SU-DHL-6 (cell line): ENCODE data around the gene LDLRAD3.

Experiments
- H2AFZ ChIP-seq: fragments of 200-600 bp; sonication (generic); 2 replicates; pipeline ENCODE4 v1.6.1; 2014; ENCODE audit warnings: low read depth, mild to moderate bottlenecking, moderate library complexity, mixed read lengths, antibody characterized with exemption, low read length; ENCODE audit not compliant: severe bottlenecking
- H3F3A ChIP-seq: fragments of 200-600 bp; shearing (Covaris generic); 2 replicates; pipeline ENCODE4 v1.6.0; 2016; ENCODE audit warnings: antibody characterized with exemption, mild to moderate bottlenecking; ENCODE audit not compliant: insufficient read depth
- H3K27ac ChIP-seq: fragments of 200-600 bp; sonication (generic); 2 replicates; pipeline ENCODE4 v1.5.1; 2016; ENCODE audit warnings: low read depth, mild to moderate bottlenecking, low read length, moderate library complexity, mixed read lengths
- H3K27me3 ChIP-seq: fragments of 200-600 bp; sonication (generic), shearing (Covaris generic); 2 replicates; pipeline ENCODE4 v1.6.0; 2014; ENCODE audit warnings: mild to moderate bottlenecking, low read length
- H3K36me3 ChIP-seq: fragments of 200-600 bp; sonication (generic); 2 replicates; pipeline ENCODE4 v1.6.1; 2014; ENCODE audit warnings: mild to moderate bottlenecking, low read length, mixed read lengths
- H3K4me2 ChIP-seq: fragments of 300-600, 200-600 bp; shearing (Covaris generic), sonication (generic); 2 replicates; pipeline ENCODE4 v1.6.0; 2014; ENCODE audit warnings: low read length, low read depth, mild to moderate bottlenecking; ENCODE audit not compliant: poor library complexity, severe bottlenecking
- H3K4me3 ChIP-seq: fragments of 200-600 bp; sonication (generic); 2 replicates; pipeline ENCODE4 v1.5.1; 2014; ENCODE audit warnings: antibody characterized with exemption, low read length, mild to moderate bottlenecking, mixed read lengths; ENCODE audit not compliant: insufficient read depth, poor library complexity, severe bottlenecking
- H3K79me2 ChIP-seq: fragments of 200-600 bp; sonication (generic); 2 replicates; pipeline ENCODE4 v1.6.1; 2014; ENCODE audit warnings: mild to moderate bottlenecking, low read length, moderate library complexity; ENCODE audit not compliant: insufficient read depth
- H3K9ac ChIP-seq: fragments of 200-600 bp; sonication (generic); 2 replicates; pipeline ENCODE4 v1.7.0; 2014; ENCODE audit warnings: mild to moderate bottlenecking, low read length
- H3K9me2 ChIP-seq: fragments of 200-600 bp; sonication (generic); replicated peaks from 2 replicates; pipeline ENCODE4 v1.6.1; 2014; ENCODE audit warnings: low read length; ENCODE audit not compliant: insufficient read depth
- H3K9me3 ChIP-seq: fragments of 200-600 bp; sonication (generic); 2 replicates; pipeline ENCODE4 v1.6.1; 2014; ENCODE audit warnings: low read length, mixed read lengths; ENCODE audit not compliant: insufficient read depth
- H4K20me1 ChIP-seq: fragments of 200-600 bp; sonication (generic); 2 replicates; pipeline ENCODE4 v1.6.1; 2014; ENCODE audit warnings: low read depth, mild to moderate bottlenecking, antibody characterized with exemption, low read length, moderate library complexity, mixed read lengths
- EZH2phosphoT487 ChIP-seq: fragments of 200-600 bp; sonication (generic), shearing (Covaris generic); conservative IDR thresholded peaks from 2 replicates; pipeline ENCODE4 v1.6.1; 2018; ENCODE audit warnings: mild to moderate bottlenecking, antibody characterized with exemption, low read length, moderate library complexity, mixed read lengths
- TF ChIP-seq, protein P1 (sequence below): fragments of 200-600 bp; sonication (generic); IDR thresholded peaks from one replicate; pipeline ENCODE4 v1.5.1; 2017; ENCODE audit warnings: antibody characterized with exemption, mild to moderate bottlenecking, low read length, moderate library complexity; ENCODE audit not compliant: insufficient read depth, poor library complexity, severe bottlenecking

The LDLRAD3 gene

DNA sequence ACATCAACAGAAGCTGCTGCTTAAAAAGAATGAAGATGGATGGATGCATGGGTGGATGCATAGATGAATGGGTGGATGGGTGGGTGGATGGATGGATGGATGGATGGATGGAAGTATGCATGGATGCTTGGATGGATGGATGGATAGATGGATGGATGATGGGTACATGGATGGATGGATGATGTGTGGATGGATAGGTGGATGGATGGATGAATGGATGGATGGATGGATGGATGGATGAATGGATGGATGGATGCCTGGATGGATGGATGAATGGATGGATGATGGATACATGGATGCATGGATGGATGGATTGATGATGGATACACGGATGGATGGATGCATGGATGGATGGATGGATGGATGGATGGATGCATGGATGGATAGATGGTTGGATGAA lies 110.8 kb downstream of the LDLRAD3 start:
- no peaks in the 10 kb centered on the region for H3K9me2 ChIP-seq
- no peak overlapping the region for H3K4me3 ChIP-seq
- no peak overlapping the region for H3K4me2 ChIP-seq
- no peaks in the 10 kb centered on the region for H4K20me1 ChIP-seq
- no peaks in the 10 kb centered on the region for H3F3A ChIP-seq
- H3K27ac ChIP-seq = no peak overlapping the region
- no peak overlapping the region for H2AFZ ChIP-seq
- TF ChIP-seq, protein P1, sequence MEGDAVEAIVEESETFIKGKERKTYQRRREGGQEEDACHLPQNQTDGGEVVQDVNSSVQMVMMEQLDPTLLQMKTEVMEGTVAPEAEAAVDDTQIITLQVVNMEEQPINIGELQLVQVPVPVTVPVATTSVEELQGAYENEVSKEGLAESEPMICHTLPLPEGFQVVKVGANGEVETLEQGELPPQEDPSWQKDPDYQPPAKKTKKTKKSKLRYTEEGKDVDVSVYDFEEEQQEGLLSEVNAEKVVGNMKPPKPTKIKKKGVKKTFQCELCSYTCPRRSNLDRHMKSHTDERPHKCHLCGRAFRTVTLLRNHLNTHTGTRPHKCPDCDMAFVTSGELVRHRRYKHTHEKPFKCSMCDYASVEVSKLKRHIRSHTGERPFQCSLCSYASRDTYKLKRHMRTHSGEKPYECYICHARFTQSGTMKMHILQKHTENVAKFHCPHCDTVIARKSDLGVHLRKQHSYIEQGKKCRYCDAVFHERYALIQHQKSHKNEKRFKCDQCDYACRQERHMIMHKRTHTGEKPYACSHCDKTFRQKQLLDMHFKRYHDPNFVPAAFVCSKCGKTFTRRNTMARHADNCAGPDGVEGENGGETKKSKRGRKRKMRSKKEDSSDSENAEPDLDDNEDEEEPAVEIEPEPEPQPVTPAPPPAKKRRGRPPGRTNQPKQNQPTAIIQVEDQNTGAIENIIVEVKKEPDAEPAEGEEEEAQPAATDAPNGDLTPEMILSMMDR = no peak
- no peak for TF ChIP-seq EZH2phosphoT487
- H3K79me2 ChIP-seq = no peaks in the 10 kb centered on the region
- no peaks in the 10 kb centered on the region for H3K27me3 ChIP-seq
- H3K9ac ChIP-seq = no peak overlapping the region
- no peaks in the 10 kb centered on the region for H3K36me3 ChIP-seq
- H3K9me3 ChIP-seq = no peaks in the 10 kb centered on the region

DNA sequence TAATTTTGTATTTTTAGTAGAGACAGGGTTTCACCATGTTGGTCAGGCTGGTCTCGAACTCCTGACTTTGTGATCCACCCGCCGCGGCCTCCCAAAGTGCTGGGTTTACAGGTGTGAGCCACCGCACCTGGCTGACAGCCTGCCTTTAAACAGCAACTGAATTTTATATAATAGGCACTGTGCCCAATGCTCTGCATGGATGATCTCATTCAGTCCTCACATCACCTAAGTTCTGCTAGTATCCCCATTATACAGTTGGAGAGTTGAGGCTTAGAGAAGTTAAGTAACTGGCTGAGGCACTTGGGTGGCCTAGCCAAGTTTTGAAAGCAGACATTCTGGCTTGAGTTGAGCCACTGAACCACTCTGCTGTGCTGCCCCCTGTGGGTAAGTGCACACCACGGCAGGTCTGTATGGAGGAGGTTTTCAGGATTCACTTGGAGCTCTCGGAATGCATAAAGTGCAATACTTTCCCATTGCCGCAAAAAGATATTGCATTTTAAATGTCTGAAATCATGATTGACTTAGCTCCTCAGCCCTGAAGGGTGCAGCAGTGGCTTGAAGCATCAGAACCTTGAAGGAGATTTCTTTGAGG lies 112.4 kb downstream of the LDLRAD3 start:
- H3K4me3 ChIP-seq = no peak overlapping the region
- no peaks in the 10 kb centered on the region for H3K9me2 ChIP-seq
- no peak overlapping the region for H2AFZ ChIP-seq
- no peak overlapping the region for H3K4me2 ChIP-seq
- no peak overlapping the region for H3K27ac ChIP-seq
- no peaks in the 10 kb centered on the region for H3K36me3 ChIP-seq
- no peaks in the 10 kb centered on the region for H3K9me3 ChIP-seq
- TF ChIP-seq EZH2phosphoT487 = no peak
- TF ChIP-seq, protein P1 = no peak
- H3K27me3 ChIP-seq = no peaks in the 10 kb centered on the region
- no peaks in the 10 kb centered on the region for H4K20me1 ChIP-seq
- H3K79me2 ChIP-seq = no peaks in the 10 kb centered on the region
- H3F3A ChIP-seq = no peaks in the 10 kb centered on the region
- H3K9ac ChIP-seq = no peak overlapping the region

- Histone ChIP-seq H4K20me1 (no peaks in the 10 kb centered on the region), H3K9me3 (no peaks in the 10 kb centered on the region), H2AFZ (no peak overlapping the region), H3K4me2 (no peak overlapping the region), H3K4me3 (no peak overlapping the region), H3K27me3 (no peaks in the 10 kb centered on the region), H3K9me2 (no peaks in the 10 kb centered on the region), H3K79me2 (no peaks in the 10 kb centered on the region), H3F3A (no peaks in the 10 kb centered on the region), H3K9ac (no peak overlapping the region), H3K27ac (no peak overlapping the region), H3K36me3 (no peaks in the 10 kb centered on the region)
- TF ChIP-seq EZH2phosphoT487 = no peak
- TF ChIP-seq, protein P1 = no peak
These were observed 113.6 kb downstream of the LDLRAD3 start for GRCh38 chr11:36057379-36058042.
